DOHH2 (cell line): ENCODE data around the gene DYRK2.

Experiments used
- H3F3A ChIP-seq: fragments of 200-600 bp; sonication (generic), shearing (Covaris generic); 2 replicates; pipeline ENCODE4 v1.6.0; 2016; ENCODE audit warnings: antibody characterized with exemption, mild to moderate bottlenecking; ENCODE audit not compliant: control insufficient read depth, insufficient read depth
- H3K27ac ChIP-seq: fragments of 200-600 bp; sonication (generic); 2 replicates; pipeline ENCODE4 v1.5.1; 2014; ENCODE audit warnings: low read depth, mild to moderate bottlenecking, low read length, moderate library complexity
- H3K27me3 ChIP-seq: fragments of 200-600 bp; sonication (generic); 2 replicates; pipeline ENCODE4 v1.6.1; 2014; ENCODE audit warnings: mild to moderate bottlenecking, low read length, mixed read lengths; ENCODE audit not compliant: control insufficient read depth
- H3K36me3 ChIP-seq: fragments of 200-600 bp; sonication (generic); 2 replicates; pipeline ENCODE4 v1.6.1; 2014; ENCODE audit warnings: mild to moderate bottlenecking, low read length, moderate library complexity, mixed read lengths; ENCODE audit not compliant: control insufficient read depth
- H3K4me1 ChIP-seq: fragments of 200-600 bp; sonication (generic); 2 replicates; pipeline ENCODE4 v1.6.1; 2014; ENCODE audit warnings: mild to moderate bottlenecking, low read length, mixed read lengths; ENCODE audit not compliant: control insufficient read depth
- H3K4me2 ChIP-seq: fragments of 200-600 bp; sonication (generic); 2 replicates; pipeline ENCODE4 v1.6.0; 2014; ENCODE audit warnings: mild to moderate bottlenecking, low read length, moderate library complexity
- H3K4me3 ChIP-seq: fragments of 200-600 bp; sonication (generic); 2 replicates; pipeline ENCODE4 v1.5.1; 2014; ENCODE audit warnings: mild to moderate bottlenecking, low read length, mixed read lengths
- H3K79me2 ChIP-seq: fragments of 200-600 bp; sonication (generic); 2 replicates; pipeline ENCODE4 v1.6.1; 2014; ENCODE audit warnings: mild to moderate bottlenecking, low read length, mixed read lengths; ENCODE audit not compliant: control insufficient read depth
- H3K9me2 ChIP-seq: fragments of 200-600 bp; sonication (generic); replicated peaks from 2 replicates; pipeline ENCODE4 v1.6.1; 2014; ENCODE audit warnings: mild to moderate bottlenecking, low read length, mixed read lengths; ENCODE audit not compliant: control insufficient read depth
- H3K9me3 ChIP-seq: fragments of 200-600 bp; sonication (generic); 2 replicates; pipeline ENCODE4 v1.6.1; 2014; ENCODE audit warnings: antibody characterized with exemption, low read length, mixed read lengths; ENCODE audit not compliant: control insufficient read depth, insufficient read depth
- H4K20me1 ChIP-seq: fragments of 200-600 bp; sonication (generic); 2 replicates; pipeline ENCODE4 v1.6.0; 2014; ENCODE audit warnings: low read depth, mild to moderate bottlenecking, antibody characterized with exemption, low read length, moderate library complexity; ENCODE audit not compliant: control insufficient read depth, insufficient read depth
- CTCF ChIP-seq: fragments of 200-600 bp; sonication (generic); IDR thresholded peaks from one replicate; pipeline ENCODE4 v1.5.1; 2014; ENCODE audit warnings: antibody characterized with exemption, mild to moderate bottlenecking, low read depth, low read length; ENCODE audit not compliant: poor library complexity, severe bottlenecking
- EZH2phosphoT487 ChIP-seq: fragments of 200-600 bp; sonication (generic); IDR thresholded peaks from 2 replicates; pipeline ENCODE4 v1.6.1; 2017; ENCODE audit warnings: borderline replicate concordance, mild to moderate bottlenecking, antibody characterized with exemption, low read length, moderate library complexity, mixed read lengths

The DYRK2 gene

GRCh38 chr12:67651132-67651695, 2.7 kb downstream of the DYRK2 start:
- peak; percentile 16 for TF ChIP-seq CTCF
- TF ChIP-seq EZH2phosphoT487, result no peak
- Histone ChIP-seq H3F3A (0 out of 2 replicates have a peak, but pooled peaks cover 10% of the 10 kb centered on the region), H3K4me3 (peak overlapping the region; percentile 94), H3K9me2 (no peaks in the 10 kb centered on the region), H3K79me2 (peaks cover 81% of the 10 kb centered on the region), H3K4me1 (peaks cover 44% of the 10 kb centered on the region), H3K27me3 (no peaks in the 10 kb centered on the region), H3K9me3 (no peaks in the 10 kb centered on the region), H3K4me2 (peak overlapping the region; percentile 98), H3K36me3 (peaks cover 66% of the 10 kb centered on the region), H3K27ac (peak overlapping the region; percentile 76), H4K20me1 (peaks cover 30% of the 10 kb centered on the region)

- peaks cover 100% of the 10 kb centered on the region for H3K79me2 ChIP-seq
Observed at GRCh38 chr12:67655829-67656228, 7.3 kb downstream of the DYRK2 start.

GRCh38 chr12:67656251-67656650, 7.7 kb downstream of the DYRK2 start:
- Histone ChIP-seq H3K27me3 (no peaks in the 10 kb centered on the region), H4K20me1 (peaks cover 44% of the 10 kb centered on the region), H3K36me3 (peaks cover 96% of the 10 kb centered on the region), H3F3A (no peaks in the 10 kb centered on the region; the same call in 1 of the 2 replicates), H3K79me2 (peaks cover 100% of the 10 kb centered on the region), H3K9me3 (no peaks in the 10 kb centered on the region), H3K4me1 (peaks cover 21% of the 10 kb centered on the region), H3K4me3 (no peak overlapping the region), H3K9me2 (no peaks in the 10 kb centered on the region), H3K27ac (no peak overlapping the region), H3K4me2 (no peak overlapping the region)
- TF ChIP-seq CTCF, result no peak
- TF ChIP-seq EZH2phosphoT487, result no peak

More at GRCh38 chr12:67655829-67656228, 7.3 kb downstream of the DYRK2 start:
- Histone ChIP-seq H3K4me1 (peaks cover 25% of the 10 kb centered on the region), H3K9me2 (no peaks in the 10 kb centered on the region), H3K4me2 (no peak overlapping the region), H3K27ac (no peak overlapping the region), H3K36me3 (peaks cover 96% of the 10 kb centered on the region), H3K27me3 (no peaks in the 10 kb centered on the region), H3K9me3 (no peaks in the 10 kb centered on the region), H3K4me3 (no peak overlapping the region), H3F3A (no peaks in the 10 kb centered on the region; the same call in 1 of the 2 replicates), H4K20me1 (peaks cover 46% of the 10 kb centered on the region)
- TF ChIP-seq CTCF (no peak), EZH2phosphoT487 (no peak)

- Histone ChIP-seq H3K36me3 (peaks cover 100% of the 10 kb centered on the region), H3K27me3 (no peaks in the 10 kb centered on the region), H3K79me2 (peaks cover 100% of the 10 kb centered on the region), H3K4me3 (no peak overlapping the region), H3K27ac (no peak overlapping the region), H3K9me3 (no peaks in the 10 kb centered on the region), H4K20me1 (peaks cover 41% of the 10 kb centered on the region), H3K4me1 (peaks cover 12% of the 10 kb centered on the region; the same call in 1 of the 2 replicates), H3K4me2 (no peak overlapping the region), H3F3A (peaks cover 3% of the 10 kb centered on the region; the same call in 1 of the 2 replicates), H3K9me2 (no peaks in the 10 kb centered on the region)
- no peak for TF ChIP-seq CTCF
Observed at GRCh38 chr12:67658486-67658885, 9.9 kb downstream of the DYRK2 start.
